GM23338 (cell line): ENCODE results near the gene SHISA8. TPM values are rescaled to one million over a fixed set of nuclear protein-coding genes. Genes with fewer than 3 reads are reported as not detected.
"Not testable (repeated sequence)": the region's sequence is repeated elsewhere in the genome, so short reads cannot be mapped to it uniquely, and the experiment has no call there.

ENCODE experiments used
- ATAC-seq: fragments of 200-7000 bp; cut with Tn5 transposase; 3 replicates; pipeline ENCODE4 v1.9.1; 2020
- DNase-seq: peaks from one replicate; pipeline ENCODE4 v3.0.0-alpha.2; 2015; ENCODE audit warnings: low spot score
- H2AFZ ChIP-seq: fragments of 200-600 bp; sonication (generic); 2 replicates; pipeline ENCODE4 v1.8.0; 2016; ENCODE audit warnings: antibody characterized with exemption, mild to moderate bottlenecking, moderate library complexity
- H3F3A ChIP-seq: fragments of 200-600 bp; sonication (generic); replicated peaks from 2 replicates; pipeline ENCODE4 v1.8.0; 2017; ENCODE audit warnings: antibody characterized with exemption, mixed run types, low read depth
- H3K27ac ChIP-seq: fragments of 200-600 bp; sonication (generic); 2 replicates; pipeline ENCODE4 v1.6.1; 2016; ENCODE audit warnings: low read depth
- H3K27me3 ChIP-seq: fragments of 200-600 bp; sonication (generic); 2 replicates; pipeline ENCODE4 v1.8.0; 2016; ENCODE audit warnings: mild to moderate bottlenecking, mixed run types, moderate library complexity; ENCODE audit not compliant: insufficient read depth
- H3K36me3 ChIP-seq: fragments of 200-600 bp; sonication (generic); 2 replicates; pipeline ENCODE4 v1.8.0; 2016; ENCODE audit warnings: mild to moderate bottlenecking; ENCODE audit not compliant: insufficient read depth
- H3K4me1 ChIP-seq: fragments of 200-600 bp; sonication (generic); 2 replicates; pipeline ENCODE4 v1.8.0; 2016; ENCODE audit warnings: mild to moderate bottlenecking, moderate library complexity; ENCODE audit not compliant: insufficient read depth
- H3K4me2 ChIP-seq: fragments of 200-600 bp; sonication (generic); 2 replicates; pipeline ENCODE4 v1.7.1; 2017; ENCODE audit warnings: mixed run types
- H3K4me3 ChIP-seq: fragments of 200-600 bp; sonication (generic); 2 replicates; pipeline ENCODE4 v1.6.1; 2016; ENCODE audit warnings: mixed run types
- H3K79me2 ChIP-seq: fragments of 200-600 bp; sonication (generic); replicated peaks from 2 replicates; pipeline ENCODE4 v1.8.0; 2017; ENCODE audit warnings: mild to moderate bottlenecking; ENCODE audit not compliant: insufficient read depth
- H3K9me2 ChIP-seq: fragments of 200-600 bp; sonication (generic); 2 replicates; pipeline ENCODE4 v1.8.0; 2017; ENCODE audit not compliant: insufficient read depth
- H4K20me1 ChIP-seq: fragments of 200-600 bp; sonication (generic); replicated peaks from 2 replicates; pipeline ENCODE4 v1.8.0; 2017; ENCODE audit warnings: mild to moderate bottlenecking; ENCODE audit not compliant: insufficient read depth
- H3K27ac Mint-ChIP-seq: 2 replicates; pipeline ENCODE4 v1.8.0; 2020; ENCODE audit warnings: inconsistent platforms, mild to moderate bottlenecking, moderate library complexity, mixed read lengths
- H3K27me3 Mint-ChIP-seq: 3 replicates; pipeline ENCODE4 v1.8.0; 2022; ENCODE audit warnings: low read depth, mild to moderate bottlenecking, moderate library complexity, mixed read lengths, inconsistent platforms; ENCODE audit not compliant: insufficient read depth, poor library complexity
- H3K36me3 Mint-ChIP-seq: 3 replicates; pipeline ENCODE4 v1.8.0; 2021; ENCODE audit warnings: low read depth, mild to moderate bottlenecking, inconsistent platforms, moderate library complexity, mixed read lengths
- H3K4me1 Mint-ChIP-seq: 3 replicates; pipeline ENCODE4 v1.8.0; 2020; ENCODE audit warnings: mild to moderate bottlenecking, inconsistent platforms, mixed read lengths
- H3K4me3 Mint-ChIP-seq: 3 replicates; pipeline ENCODE4 v1.8.0; 2021; ENCODE audit warnings: moderate library complexity, mild to moderate bottlenecking, inconsistent platforms, mixed read lengths
- H3K9me3 Mint-ChIP-seq: 3 replicates; pipeline ENCODE4 v1.8.0; 2020; ENCODE audit warnings: moderate library complexity, mild to moderate bottlenecking, inconsistent platforms, mixed read lengths
- CTCF ChIP-seq, 2 experiments: fragments of 200-600 bp in 1 of 2; sonication (generic) in 1 of 2; conservative IDR thresholded peaks; 2 replicates each; pipeline versions ENCODE4 v1.5.1 to v1.6.1; 2016 to 2017; ENCODE audit warnings: antibody characterized with exemption in 2 of 2, low read depth in 2 of 2, mild to moderate bottlenecking in 2 of 2, moderate library complexity in 1 of 2
- JUNB ChIP-seq: IDR thresholded peaks from one replicate; pipeline ENCODE4 v1.6.1; 2016; ENCODE audit warnings: antibody characterized with exemption; ENCODE audit not compliant: unreplicated experiment
- ZNF331 ChIP-seq: fragments of 250-450 bp; sonication (Bioruptor Pico); IDR thresholded peaks from 2 replicates; pipeline ENCODE4 v1.5.0; 2020; ENCODE audit warnings: low read depth, mild to moderate bottlenecking, moderate library complexity
- polyA plus RNA-seq: library from polyadenylated mRNA; unstranded; fragments of >200 nt; fragmentation: Nextera tagmentation; extraction: Ambion mirVana; gene quantifications from 2 replicates; pipeline ENCODE4 v1.2.1, GENCODE V29; 2016
- total RNA-seq: library from RNA; depleted of rRNA; stranded (reverse); fragments of >200 nt; shearing (Covaris generic); gene quantifications from 2 replicates; pipeline ENCODE4 v1.2.3, GENCODE V29; 2014

Gene SHISA8
- total and polyA plus RNA-seq, 2 experiments from 2014 or later: 5.1 TPM; not detected in 1

DNA sequence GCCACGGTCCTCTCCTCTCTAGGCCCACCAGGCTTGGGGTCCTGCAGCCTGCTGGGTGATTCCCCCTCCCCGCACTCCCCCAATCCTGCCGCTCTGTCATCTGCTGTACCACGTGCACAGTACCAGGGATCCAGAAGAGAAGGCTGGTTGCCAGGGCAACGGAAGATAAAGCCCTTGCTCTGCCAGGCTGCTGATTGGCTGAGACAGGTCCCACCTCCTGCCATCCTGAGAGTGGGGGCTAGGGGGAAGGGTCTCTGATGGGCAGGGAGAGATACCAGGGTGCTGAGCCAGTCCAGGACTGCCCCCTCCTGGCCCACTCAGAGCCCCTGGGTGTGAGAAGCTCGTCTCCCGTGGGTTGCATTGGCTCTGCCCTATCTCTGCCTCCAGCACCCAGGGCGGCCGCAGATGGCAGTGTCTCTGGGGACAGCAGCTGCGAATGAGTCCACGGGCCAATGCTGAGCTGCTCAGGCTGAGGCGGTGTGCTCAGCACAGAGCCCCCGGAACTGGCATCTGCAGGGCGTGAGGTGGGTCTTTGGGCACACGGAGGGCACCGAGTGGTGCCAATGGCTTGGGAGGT is 37.1 kb upstream of the SHISA8 start, which contains the start of gene SMIM45:
TSS of gene SMIM45 (plus strand) at position 253 of the 577 bp plus-strand sequence.
- peaks cover 17% of the 10 kb centered on the region for H3K27me3 Mint-ChIP-seq
- no peak within 1 kb of the TSS for H3K27ac Mint-ChIP-seq
- DNase-seq (peak; percentile 87), ATAC-seq (peak; percentile 66)
- H3K9me3 Mint-ChIP-seq: no peaks in the 10 kb centered on the region
- H3K4me3 Mint-ChIP-seq: no peak within 1 kb of the TSS
- Histone ChIP-seq H4K20me1 (no peaks in the 10 kb centered on the region; the same call in 1 of the 2 replicates), H3K79me2 (no peaks in the 10 kb centered on the region), H3K4me2 (peak within 1 kb of the TSS; percentile 67), H3F3A (0 out of 2 replicates have a peak, but pooled peaks cover 6% of the 10 kb centered on the region), H3K27me3 (0 out of 2 replicates have a peak, but pooled peaks cover 3% of the 10 kb centered on the region), H3K36me3 (no peaks in the 10 kb centered on the region), H2AFZ (peak within 1 kb of the TSS; percentile 28; the same call in 1 of the 2 replicates), H3K27ac (no peak within 1 kb of the TSS), H3K4me3 (no peak within 1 kb of the TSS), H3K4me1 (peaks cover 12% of the 10 kb centered on the region), H3K9me2 (no peaks in the 10 kb centered on the region)
- TF ChIP-seq JUNB (no peak), CTCF (conservative IDR thresholded peaks at IDR 0.05; ENCODE audit: low read depth in 2 of 2) (peak; percentile 20 to 47; a peak in 2 of 4 replicates)
- peaks cover 15% of the 10 kb centered on the region for H3K4me1 Mint-ChIP-seq
- H3K36me3 Mint-ChIP-seq: no peaks in the 10 kb centered on the region; the same call in 2 of the 3 replicates

DNA sequence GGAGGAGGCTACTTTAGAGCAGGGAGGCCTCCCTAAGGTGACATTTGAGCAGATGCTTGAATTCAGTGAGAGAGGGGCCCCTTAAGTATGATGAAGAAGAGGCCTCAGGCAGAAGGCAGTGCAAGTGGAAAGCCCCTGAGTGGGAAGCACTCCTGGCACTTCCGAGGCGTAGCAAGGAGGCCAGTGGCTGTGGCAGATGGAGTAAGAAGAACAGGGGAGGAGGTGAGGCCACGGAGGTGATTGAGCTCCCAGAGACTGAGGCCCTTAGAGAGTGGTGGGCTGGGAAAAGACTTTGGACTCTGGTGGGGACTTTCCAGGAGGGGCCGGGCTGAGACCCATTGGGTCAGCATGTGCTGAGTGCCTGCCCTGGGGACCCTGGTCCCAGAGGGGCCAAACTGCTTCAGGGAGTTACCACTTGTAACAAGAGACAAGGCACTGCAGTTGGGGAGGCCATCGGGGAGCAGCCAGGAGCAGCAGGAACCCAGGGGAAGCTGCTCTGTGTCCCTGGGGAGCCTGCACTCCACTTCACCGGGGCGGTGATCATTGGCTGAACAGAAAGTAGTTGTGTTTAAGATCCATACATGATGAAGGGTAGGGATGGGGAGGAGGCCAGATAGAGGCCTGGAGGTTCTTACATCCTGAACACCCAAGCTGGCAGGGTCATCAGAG is 34.6 kb upstream of the SHISA8 start:
- Histone ChIP-seq H3K27ac (no peak overlapping the region), H3F3A (peaks cover 13% of the 10 kb centered on the region), H3K36me3 (0 out of 2 replicates have a peak, but pooled peaks cover 3% of the 10 kb centered on the region), H3K4me3 (no peak overlapping the region), H3K9me2 (no peaks in the 10 kb centered on the region), H3K4me2 (no peak overlapping the region), H3K4me1 (peaks cover 28% of the 10 kb centered on the region), H4K20me1 (peaks cover 9% of the 10 kb centered on the region), H3K27me3 (0 out of 2 replicates have a peak, but pooled peaks cover 3% of the 10 kb centered on the region), H3K79me2 (peaks cover 10% of the 10 kb centered on the region), H2AFZ (no peak overlapping the region)
- Mint-ChIP-seq H3K9me3 (no peaks in the 10 kb centered on the region), H3K4me3 (no peak overlapping the region; the same call in 2 of the 3 replicates), H3K27me3 (peaks cover 27% of the 10 kb centered on the region), H3K27ac (no peak overlapping the region), H3K36me3 (peaks cover 14% of the 10 kb centered on the region), H3K4me1 (peaks cover 27% of the 10 kb centered on the region)
- TF ChIP-seq ZNF331: no peak
- ATAC-seq: no peak
- no peak for DNase-seq

DNA sequence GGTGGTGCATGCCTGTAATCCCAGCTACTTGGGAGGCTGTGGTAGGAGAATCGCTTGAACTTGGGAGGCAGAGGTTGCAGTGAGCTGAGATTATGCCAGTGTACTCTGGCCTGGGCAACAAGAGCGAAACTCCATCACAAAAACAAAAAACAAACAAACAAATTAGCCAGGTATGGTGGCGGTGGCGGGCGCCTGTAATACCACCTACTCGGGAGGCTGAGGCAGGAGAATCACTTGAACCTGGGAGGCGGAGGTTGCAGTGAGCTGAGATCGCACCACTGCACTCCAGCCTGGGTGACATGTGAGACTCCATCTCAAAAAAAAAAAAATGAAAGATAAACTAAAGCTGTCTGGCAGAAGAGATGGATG is 34.0 kb upstream of the SHISA8 start:
- Histone ChIP-seq H3K4me1 (peaks cover 31% of the 10 kb centered on the region), H3K79me2 (peaks cover 10% of the 10 kb centered on the region), H3F3A (peaks cover 15% of the 10 kb centered on the region)
- H3K9me2 ChIP-seq, ATAC-seq, H3K9me3 Mint-ChIP-seq, H3K27me3 ChIP-seq, H3K4me3 Mint-ChIP-seq, H3K27ac ChIP-seq, H3K4me3 ChIP-seq, H3K27ac Mint-ChIP-seq, H4K20me1 ChIP-seq, DNase-seq, H3K36me3 ChIP-seq, H3K4me2 ChIP-seq, H2AFZ ChIP-seq: not testable (repeated sequence)
- Mint-ChIP-seq H3K36me3 (peaks cover 19% of the 10 kb centered on the region), H3K4me1 (peaks cover 29% of the 10 kb centered on the region), H3K27me3 (peaks cover 24% of the 10 kb centered on the region)
